Stimulated activated CD8-positive, alpha-beta memory T cell treated with anti-CD3 and anti-CD28 coated beads, Interleukin-4, amount 100 ng/mL, for 24 hours (primary cell): Measurements from ENCODE around the gene TSPAN33.
A peak's percentile ranks its signal among the peaks of the same experiment; 100 is the strongest.
"Not testable (repeated sequence)": the region's sequence is repeated elsewhere in the genome, so short reads cannot be mapped to it uniquely, and the experiment has no call there.

Experiments
- DNase-seq: peaks from one replicate; pipeline ENCODE4 v3.0.0-alpha.2; 2020; ENCODE audit warnings: low read depth

The TSPAN33 gene

GRCh38 chr7:129144095-129144833 lies at the start of gene TSPAN33:
Gene TSPAN33 (plus strand): TSS chr7:129144707. CDS start chr7:129144981, 274 bp downstream.
- DNase-seq: peak; percentile 57

- DNase-seq: no peak
These were observed 49.2 kb upstream of the TSPAN33 start for GRCh38 chr7:129095258-129095657.

GRCh38 chr7:129098409-129099084 lies 46.0 kb upstream of the TSPAN33 start:
- DNase-seq: no peak

GRCh38 chr7:129100827-129101166 lies 43.7 kb upstream of the TSPAN33 start:
- DNase-seq: no peak

- no peak for DNase-seq
These were observed 42.8 kb upstream of the TSPAN33 start for GRCh38 chr7:129101746-129102145.

GRCh38 chr7:129103561-129104324 lies 40.8 kb upstream of the TSPAN33 start:
- DNase-seq: no peak

- no peak for DNase-seq
These were observed 35.9 kb upstream of the TSPAN33 start for GRCh38 chr7:129108581-129108980.

- DNase-seq: no peak
These were observed 34.1 kb upstream of the TSPAN33 start for GRCh38 chr7:129110258-129110981.

GRCh38 chr7:129110982-129111376 lies 33.5 kb upstream of the TSPAN33 start:
- no peak for DNase-seq

GRCh38 chr7:129115676-129116075 lies 28.8 kb upstream of the TSPAN33 start:
- no peak for DNase-seq

- DNase-seq: no peak
These were observed 26.3 kb upstream of the TSPAN33 start for GRCh38 chr7:129118182-129118581.

- DNase-seq: no peak
These were observed 25.5 kb upstream of the TSPAN33 start for GRCh38 chr7:129118976-129119375.

- DNase-seq: not testable (repeated sequence)
These were observed 22.9 kb upstream of the TSPAN33 start for GRCh38 chr7:129121501-129122077.

GRCh38 chr7:129122078-129122750 lies 22.3 kb upstream of the TSPAN33 start:
- no peak for DNase-seq

GRCh38 chr7:129122751-129123509 lies 21.6 kb upstream of the TSPAN33 start:
- DNase-seq: no peak

GRCh38 chr7:129123510-129123857 lies 21.0 kb upstream of the TSPAN33 start:
- no peak for DNase-seq

GRCh38 chr7:129126314-129126713 lies 18.2 kb upstream of the TSPAN33 start:
- DNase-seq: no peak

- DNase-seq: no peak
These were observed 17.4 kb upstream of the TSPAN33 start for GRCh38 chr7:129127154-129127553.

- no peak for DNase-seq
These were observed 16.9 kb upstream of the TSPAN33 start for GRCh38 chr7:129127601-129128000.

GRCh38 chr7:129134356-129134987 lies 10.0 kb upstream of the TSPAN33 start:
- DNase-seq: no peak
